C4-2B (cell line): ENCODE measurements around the gene PROM1.

Source experiments
- H3K27ac ChIP-seq: fragments of 450-650 bp; 2 replicates; pipeline ENCODE4 v1.5.1; 2017
- ZFX ChIP-seq: fragments of 450-650 bp; IDR thresholded peaks from 2 replicates; pipeline ENCODE4 v1.6.1; 2017
- TF ChIP-seq, protein P1 (sequence below): fragments of 450-650 bp; conservative IDR thresholded peaks from 2 replicates; pipeline ENCODE4 v1.5.1; 2017; ENCODE audit warnings: mild to moderate bottlenecking

PROM1 gene

DNA sequence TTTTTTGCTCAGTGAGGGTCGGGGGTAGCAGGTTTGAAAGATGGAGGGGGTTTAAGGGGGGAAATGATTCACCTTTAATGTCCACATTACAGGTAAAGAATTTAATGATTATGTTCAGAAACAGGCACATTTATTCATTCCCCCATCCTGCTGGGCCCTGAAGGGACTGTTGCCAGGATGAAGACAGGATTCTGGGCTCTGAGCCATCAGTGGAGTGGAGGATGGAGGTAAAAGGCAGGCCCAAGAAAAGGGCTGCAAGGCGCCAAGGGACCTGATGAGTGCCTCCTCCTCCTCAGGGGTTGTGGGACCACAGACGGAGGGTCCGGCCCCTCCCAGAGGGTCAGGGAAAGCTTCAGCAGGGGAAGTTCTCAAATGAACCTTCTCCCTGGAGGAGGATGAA lies 40.4 kb upstream of the PROM1 start:
- TF ChIP-seq ZFX: no peak
- TF ChIP-seq, protein P1, sequence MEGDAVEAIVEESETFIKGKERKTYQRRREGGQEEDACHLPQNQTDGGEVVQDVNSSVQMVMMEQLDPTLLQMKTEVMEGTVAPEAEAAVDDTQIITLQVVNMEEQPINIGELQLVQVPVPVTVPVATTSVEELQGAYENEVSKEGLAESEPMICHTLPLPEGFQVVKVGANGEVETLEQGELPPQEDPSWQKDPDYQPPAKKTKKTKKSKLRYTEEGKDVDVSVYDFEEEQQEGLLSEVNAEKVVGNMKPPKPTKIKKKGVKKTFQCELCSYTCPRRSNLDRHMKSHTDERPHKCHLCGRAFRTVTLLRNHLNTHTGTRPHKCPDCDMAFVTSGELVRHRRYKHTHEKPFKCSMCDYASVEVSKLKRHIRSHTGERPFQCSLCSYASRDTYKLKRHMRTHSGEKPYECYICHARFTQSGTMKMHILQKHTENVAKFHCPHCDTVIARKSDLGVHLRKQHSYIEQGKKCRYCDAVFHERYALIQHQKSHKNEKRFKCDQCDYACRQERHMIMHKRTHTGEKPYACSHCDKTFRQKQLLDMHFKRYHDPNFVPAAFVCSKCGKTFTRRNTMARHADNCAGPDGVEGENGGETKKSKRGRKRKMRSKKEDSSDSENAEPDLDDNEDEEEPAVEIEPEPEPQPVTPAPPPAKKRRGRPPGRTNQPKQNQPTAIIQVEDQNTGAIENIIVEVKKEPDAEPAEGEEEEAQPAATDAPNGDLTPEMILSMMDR: no peak
- H3K27ac ChIP-seq: no peak overlapping the region

DNA sequence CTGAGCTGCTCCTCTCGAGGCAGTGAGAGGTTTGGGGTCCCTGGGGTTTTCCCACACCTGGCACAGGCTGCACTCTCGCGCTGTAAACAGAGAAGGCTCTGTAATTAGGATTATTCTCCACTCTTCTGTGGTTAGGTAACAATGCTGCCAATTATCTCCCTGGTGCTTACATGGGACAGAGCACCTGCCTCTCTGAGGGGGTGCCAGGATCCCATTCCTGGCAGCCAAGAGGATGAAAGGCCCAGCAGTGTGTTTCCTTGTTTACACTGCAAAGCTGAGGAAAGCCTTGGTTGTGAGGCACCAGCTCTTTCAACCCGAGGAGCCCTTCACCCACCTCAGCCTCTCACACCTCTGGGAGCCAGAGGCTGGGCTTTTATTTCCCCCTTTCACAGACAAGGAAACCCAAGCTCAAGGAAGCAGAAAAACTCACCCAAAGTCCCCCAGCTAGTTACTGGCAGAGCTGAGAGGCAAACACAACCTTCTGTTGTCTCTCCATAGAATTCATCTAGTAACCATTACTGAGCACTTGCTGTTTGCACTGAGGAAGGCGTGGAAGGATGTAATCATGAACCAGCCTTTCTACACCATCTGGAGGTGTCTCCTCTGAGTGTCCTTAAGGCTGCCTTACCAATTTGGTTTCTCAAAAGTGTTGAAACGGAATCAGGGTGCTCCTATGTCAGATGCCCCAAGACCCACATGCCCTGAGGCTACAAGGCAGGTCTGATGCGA lies 39.7 kb upstream of the PROM1 start:
- H3K27ac ChIP-seq: no peak overlapping the region
- TF ChIP-seq, protein P1: no peak
- TF ChIP-seq ZFX: no peak

DNA sequence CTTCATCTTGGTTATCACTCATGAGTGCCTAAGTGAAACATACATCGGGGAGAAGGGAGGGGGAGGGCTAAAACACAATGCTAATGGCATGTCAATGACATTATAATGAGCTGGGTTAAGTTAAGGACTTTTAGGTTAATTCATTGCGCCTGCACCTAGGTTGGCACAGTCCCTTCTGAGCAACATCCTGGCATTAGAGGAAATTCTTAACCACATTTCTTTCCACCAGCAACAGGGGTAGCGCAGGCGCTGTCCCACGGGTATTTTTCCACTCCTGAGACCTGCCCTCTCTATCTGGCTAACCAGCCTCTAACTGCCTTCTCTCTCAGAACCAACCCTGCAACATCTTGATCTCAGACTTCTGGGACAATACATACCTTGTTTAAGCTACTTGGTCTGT lies 39.0 kb upstream of the PROM1 start:
- TF ChIP-seq, protein P1: no peak
- TF ChIP-seq ZFX: no peak
- no peak overlapping the region for H3K27ac ChIP-seq

GRCh38 chr4:16122308-16122711 lies 38.5 kb upstream of the PROM1 start:
- TF ChIP-seq, protein P1: no peak
- TF ChIP-seq ZFX: no peak
- no peak overlapping the region for H3K27ac ChIP-seq

DNA sequence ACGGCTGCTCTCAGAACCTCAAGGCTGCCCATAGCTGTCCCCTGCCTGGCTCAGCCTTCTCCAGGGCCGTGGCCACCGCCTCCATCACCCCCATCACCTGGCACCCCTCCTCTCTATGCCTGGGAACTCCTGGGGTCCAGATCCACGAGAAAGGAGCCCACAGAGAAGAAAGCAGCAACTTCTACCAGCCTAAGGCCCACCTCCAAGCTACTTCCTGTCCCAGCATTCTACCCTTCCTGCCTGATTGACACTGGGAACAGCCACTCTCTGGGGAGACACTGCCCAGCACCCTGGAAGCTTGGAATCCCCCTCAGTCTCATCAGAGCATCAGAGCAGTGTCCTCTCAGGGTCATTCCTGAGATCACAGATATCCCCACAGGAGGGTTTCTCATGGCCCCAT lies 36.9 kb upstream of the PROM1 start:
- H3K27ac ChIP-seq: no peak overlapping the region
- TF ChIP-seq, protein P1: no peak
- TF ChIP-seq ZFX: no peak

DNA sequence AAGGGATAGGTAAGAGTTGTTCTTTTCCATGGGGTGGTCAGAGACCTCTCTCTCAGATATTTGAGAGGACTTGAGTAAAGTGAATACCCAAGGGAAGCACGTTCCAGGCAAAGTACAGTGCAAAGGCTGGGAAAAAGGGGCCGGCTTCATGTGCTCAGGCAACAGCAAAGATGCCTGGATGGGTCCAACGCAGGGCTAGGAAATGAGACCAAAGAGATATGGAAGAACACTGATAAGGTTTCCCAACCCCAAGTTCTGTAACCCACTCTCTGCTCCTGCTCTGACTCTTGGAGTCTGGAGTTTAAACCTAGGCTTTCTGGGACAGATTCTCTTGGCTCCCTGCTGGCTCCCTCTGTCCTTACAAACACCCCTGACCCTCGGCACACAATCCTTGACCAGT lies 36.2 kb upstream of the PROM1 start:
- no peak overlapping the region for H3K27ac ChIP-seq
- TF ChIP-seq, protein P1: no peak
- no peak for TF ChIP-seq ZFX

DNA sequence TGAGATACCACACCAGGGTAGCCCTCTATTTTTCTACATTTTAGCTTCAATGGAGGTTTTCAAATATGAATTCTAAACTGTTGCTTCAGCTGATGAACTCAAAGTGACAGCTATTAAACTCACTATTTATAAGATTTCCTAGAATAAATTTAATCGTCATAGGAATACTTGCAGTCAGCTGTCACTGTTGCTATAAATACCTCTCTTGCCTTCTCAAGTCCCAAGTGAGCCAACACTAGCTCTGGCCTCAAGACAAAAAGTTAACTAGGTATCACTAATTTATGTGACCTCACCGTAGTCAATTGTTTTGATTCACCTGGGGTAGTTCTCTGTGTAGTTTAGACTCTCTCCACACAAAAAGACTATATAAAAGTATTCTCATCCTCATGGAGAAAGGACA lies 34.3 kb upstream of the PROM1 start:
- H3K27ac ChIP-seq: no peak overlapping the region
- TF ChIP-seq ZFX: no peak
- TF ChIP-seq, protein P1: no peak
